GM10847 (cell line): ENCODE measurements around the gene KCNK17.

Experiments
- POLR2A ChIP-seq: IDR thresholded peaks from 2 replicates; pipeline ENCODE4 v1.6.1; 2011; ENCODE audit not compliant: insufficient read length; ENCODE audit errors: extremely low read depth

Gene KCNK17

GRCh38 chr6:39342692-39343395 lies 28.6 kb upstream of the KCNK17 start:
- TF ChIP-seq POLR2A = no peak

DNA sequence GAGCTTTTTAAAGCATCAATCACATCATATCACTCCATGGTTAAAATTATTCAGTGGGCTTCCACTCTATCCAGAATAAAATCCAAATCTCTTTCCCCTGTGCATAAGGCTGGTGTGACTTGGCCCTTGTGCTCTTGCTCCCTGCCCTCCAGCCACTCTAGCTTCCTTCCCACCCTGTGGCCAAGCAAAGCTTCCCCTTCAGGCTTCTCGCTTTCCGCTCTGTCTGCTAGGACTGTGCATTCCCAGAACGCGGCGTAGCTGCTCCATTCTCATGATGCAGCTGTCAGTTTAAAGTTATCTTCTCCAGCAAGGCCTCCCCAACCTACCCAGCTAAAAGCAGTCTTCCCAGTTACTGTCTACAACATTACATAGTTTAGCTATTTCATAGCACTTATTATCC lies 27.7 kb upstream of the KCNK17 start:
- no peak for TF ChIP-seq POLR2A

GRCh38 chr6:39341352-39341751 lies 27.1 kb upstream of the KCNK17 start:
- no peak for TF ChIP-seq POLR2A

GRCh38 chr6:39339868-39340550 lies 25.8 kb upstream of the KCNK17 start:
- TF ChIP-seq POLR2A = no peak

DNA sequence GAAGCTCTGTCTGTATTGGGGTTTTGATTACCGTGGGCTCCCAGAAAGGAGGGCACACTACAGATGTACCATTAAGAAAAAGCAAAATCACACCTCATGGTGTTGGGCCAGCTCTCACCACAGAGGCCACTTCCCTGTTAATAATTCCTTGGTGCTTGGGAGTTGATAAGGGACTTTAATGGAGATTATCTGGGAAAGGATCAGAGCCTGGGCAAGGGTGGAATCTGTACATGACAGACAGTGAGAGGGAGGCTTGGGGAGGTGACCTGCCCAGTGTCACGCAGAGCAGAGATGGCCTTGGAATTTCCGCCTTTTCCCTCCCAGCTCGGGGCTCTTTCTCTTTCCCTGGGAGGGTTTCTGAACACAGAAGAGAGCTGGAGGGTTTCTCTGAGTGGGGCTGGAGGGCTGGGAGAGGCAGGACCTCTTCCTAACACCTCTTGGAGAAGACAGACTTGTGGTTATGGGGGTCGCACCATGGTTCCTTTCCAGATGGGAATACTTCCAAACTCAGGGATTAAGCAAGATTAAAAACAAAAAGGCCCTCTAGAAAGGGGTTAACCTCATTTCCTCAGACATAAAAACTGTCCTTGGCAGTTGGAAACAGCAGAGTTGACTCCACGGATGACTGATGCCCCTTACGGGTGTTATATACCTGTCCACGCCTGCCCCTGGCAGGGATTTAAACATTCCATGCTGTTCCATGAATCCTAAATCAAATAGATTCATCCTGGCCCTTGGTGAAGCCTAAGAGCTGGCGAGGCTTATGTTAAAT lies 25.1 kb upstream of the KCNK17 start:
- TF ChIP-seq POLR2A = no peak

DNA sequence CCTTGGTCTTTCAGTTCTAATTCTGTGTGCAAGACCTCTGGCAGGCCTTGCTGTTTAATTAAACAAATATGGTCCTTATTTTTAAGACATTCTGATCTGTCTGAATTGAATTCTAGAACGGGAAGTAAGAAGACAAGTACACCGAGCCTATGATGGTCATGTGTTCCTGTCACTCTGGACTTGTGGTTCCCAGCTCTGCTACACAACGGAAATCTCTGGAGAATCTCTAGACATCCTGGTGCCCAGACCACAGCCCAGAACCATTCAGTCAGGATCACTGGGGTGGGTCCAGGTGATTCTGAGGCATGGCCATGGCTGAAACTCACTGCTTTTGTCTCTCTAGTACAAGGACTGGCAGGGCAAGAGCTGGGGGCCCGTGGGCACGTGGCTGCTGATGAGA lies 24.2 kb upstream of the KCNK17 start:
- TF ChIP-seq POLR2A = no peak

- no peak for TF ChIP-seq POLR2A
Observed at GRCh38 chr6:39335780-39336545, 21.7 kb upstream of the KCNK17 start.

- no peak for TF ChIP-seq POLR2A
Observed at GRCh38 chr6:39333644-39334438, 19.6 kb upstream of the KCNK17 start.

DNA sequence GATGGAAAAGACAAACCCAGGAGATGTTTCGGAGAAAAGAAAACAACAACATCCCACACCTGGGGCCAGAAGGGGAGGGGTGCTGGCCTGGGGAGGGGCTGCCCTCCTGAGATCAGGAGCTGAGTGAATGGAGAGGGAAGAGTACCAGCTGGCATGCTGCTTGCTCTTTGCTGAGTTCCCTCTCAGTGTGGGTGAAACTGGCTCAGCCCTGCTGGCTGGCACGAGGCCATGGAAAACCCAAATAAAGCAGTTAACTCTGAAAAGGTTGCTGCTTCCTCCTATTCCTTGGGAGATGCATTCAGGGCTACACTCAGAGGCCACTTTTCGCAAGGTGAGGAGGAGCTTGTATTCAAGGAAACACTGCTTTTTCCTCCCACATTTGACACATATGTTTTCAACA lies 16.3 kb upstream of the KCNK17 start:
- no peak for TF ChIP-seq POLR2A

DNA sequence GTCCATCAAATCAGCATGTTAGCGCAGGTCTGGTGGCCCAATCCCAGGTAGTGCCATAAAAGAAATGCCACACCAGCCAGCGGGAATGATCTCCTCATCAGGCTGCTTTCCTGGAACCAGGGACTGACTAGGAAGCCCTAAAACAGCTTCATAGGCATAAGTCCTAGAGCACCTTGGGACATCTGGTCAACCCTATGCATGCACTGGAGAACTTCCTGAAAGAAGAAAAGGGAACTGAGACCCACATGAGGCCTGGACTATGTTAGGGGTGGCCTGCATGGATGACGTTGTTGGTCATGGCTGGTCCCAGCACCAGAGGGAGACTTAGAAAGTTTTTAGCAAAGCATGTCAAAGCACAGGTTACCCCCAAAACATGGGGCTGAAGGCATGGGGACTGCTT lies 15.8 kb upstream of the KCNK17 start:
- TF ChIP-seq POLR2A = no peak

DNA sequence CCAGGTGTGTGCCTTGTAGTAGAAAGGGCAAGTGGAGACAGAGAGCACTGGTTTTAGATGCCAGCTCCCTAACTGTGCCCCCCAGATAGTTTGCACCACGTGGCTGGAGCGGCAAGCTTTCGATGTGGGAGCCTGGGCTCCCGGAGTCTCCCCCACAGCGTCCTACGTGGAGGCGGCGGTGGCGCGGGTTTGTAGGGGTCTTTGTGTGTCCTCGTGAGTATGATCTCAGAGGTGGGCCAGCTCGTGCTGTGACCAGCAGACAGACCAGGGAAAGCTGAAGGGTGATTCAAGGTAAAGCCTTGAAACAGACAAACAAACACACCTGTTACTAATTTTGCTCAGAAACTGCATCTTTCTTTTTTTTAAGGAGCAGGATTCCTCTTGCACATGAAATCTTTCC lies 13.8 kb upstream of the KCNK17 start:
- no peak for TF ChIP-seq POLR2A

- TF ChIP-seq POLR2A = no peak
Observed at GRCh38 chr6:39327507-39327906, 13.3 kb upstream of the KCNK17 start.

DNA sequence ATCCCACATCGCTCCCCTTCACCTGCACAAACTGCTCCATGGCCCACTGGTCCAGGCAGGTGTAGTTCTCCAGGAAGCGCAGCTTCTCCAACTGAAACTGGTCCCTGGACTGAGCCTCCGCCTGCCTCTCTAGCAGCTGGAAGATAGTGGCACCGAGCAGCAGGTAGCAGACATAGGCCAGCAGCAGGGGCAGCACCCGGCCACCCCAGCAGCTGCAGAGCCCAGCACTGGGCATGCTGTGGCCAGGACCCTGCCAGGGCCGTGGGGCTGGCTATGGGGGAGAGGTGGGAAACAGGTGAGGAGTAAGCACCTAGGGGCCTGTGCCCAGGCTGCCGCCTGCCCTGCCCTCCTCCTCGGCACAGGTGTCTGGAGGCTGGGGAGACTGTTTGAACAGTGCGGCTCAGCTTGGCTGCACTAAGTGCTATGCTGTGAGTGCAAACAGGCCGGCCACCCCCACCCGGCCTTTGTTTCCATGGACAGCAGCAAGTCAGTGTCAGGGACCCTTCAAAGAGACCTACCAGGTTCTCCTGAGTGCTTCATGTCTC lies 8.2 kb upstream of the KCNK17 start, which contains the start of gene KCNK16:
TSS of gene KCNK16 (minus strand) at position 397 of the 545 bp plus-strand sequence. CDS start at position 235, 162 bp downstream.
- TF ChIP-seq POLR2A = no peak

DNA sequence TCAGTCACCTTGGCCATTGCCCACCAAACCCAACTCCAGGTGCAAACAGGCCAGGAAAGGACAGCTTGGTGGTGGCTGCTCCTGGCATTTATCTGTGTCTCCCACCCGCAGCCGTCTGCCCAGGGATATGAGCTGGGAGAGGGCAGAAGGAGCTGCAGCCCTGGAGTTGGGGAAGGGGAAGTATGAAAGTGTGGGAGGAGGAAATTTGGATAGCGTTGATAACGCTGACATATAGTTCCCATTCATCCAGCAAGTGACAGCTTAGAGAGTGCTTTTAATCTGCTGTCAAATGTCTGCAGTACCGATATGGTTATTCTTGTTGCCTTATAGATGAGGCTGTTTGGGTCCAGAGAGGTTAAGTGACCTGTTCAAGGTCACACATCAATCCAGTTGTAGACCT lies 7.5 kb upstream of the KCNK17 start:
- TF ChIP-seq POLR2A = no peak
